ENCODE measurements around the gene CBLC.
"Not testable (repeated sequence)": the region's sequence is repeated elsewhere in the genome, so short reads cannot be mapped to it uniquely, and the experiment has no call there.

The CBLC gene

GRCh38 chr19:44765033-44765948, 12.4 kb upstream of the CBLC start:
- DNase-seq (ENCODE audit: low read depth): no peak

DNA sequence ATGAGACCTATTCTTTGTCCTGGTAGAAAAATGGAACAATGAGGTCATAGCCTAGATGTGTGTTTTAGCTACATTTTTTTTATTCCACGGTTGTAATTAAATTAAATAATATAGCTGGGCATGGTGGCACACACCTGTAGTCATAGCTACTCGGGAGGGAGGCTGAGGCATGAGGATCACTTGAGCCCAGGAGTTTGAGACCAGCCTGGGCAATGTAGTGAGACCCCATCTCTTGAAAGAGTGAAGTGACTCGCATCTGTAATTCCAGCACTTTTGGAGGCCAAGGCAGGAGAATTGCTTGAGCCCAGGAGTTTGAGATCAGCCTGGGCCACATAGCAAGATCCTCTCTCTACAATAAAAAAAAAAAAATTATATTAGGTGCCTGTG, 11.7 kb upstream of the CBLC start:
- no peak for DNase-seq (ENCODE audit: low read depth)

DNA sequence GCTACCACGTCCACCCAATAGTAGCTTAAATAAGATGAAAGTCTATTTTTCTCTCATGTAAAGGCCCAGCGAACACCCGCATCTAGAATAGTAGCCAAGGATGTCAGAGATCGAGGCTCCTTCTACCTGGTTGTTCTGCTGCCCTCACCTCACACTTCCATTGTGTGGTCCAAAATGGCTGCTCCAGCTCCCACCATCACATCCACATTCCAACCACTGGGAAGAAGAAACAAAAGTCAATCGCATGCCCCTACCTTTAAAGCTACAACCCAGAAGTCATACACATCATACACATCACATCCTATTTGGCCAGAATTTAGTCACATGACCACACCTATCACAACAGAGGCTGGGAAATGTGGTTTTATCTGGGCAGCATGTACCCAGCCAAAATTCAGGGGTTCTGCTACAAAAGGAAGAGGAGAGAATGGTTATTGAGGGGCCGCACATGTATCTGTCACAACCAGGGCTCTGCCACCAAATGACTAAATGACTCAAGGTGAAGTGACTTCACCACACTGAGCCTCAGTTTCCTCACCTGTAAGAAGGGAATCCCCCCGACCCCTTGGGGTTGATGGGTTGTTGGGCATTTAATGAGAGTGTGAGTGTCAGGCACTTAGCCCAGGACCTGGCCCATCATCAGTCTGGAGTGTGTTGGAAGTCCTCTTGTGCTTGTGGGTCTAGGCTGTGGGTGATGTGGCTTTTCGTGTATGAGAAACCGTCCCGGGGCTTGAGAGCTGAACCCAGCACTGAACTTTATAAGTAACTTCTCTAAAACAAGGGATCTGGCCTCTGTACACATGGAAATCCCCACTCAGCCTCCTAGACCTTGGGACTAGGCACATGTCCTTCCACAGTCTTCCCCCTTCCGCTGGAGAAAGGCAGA, 10.2 kb upstream of the CBLC start:
- DNase-seq (ENCODE audit: low read depth): no peak

GRCh38 chr19:44770550-44771257, 7.0 kb upstream of the CBLC start:
- peak; percentile 97 for DNase-seq (ENCODE audit: low read depth)

GRCh38 chr19:44772144-44772543, 5.5 kb upstream of the CBLC start:
- DNase-seq (ENCODE audit: low read depth): not testable (repeated sequence)

DNA sequence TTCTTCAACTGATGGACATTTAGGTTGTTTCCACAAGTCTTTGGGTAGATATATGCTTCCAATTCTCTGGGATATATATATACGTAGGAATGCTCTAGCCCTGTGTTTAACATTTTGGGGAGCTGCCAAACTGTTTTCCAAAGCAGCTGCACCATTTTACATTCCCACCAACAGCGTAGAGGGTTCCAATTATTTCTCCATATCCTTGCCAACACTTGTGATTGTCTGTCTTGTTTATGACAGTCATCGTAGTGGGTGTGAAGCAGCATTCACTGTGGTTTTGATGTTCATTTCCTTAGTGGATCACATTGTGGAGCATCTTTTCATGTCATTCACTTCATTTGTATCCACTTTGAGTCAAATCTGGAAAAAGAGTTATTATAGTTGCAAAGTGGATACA, 4.7 kb upstream of the CBLC start:
- no peak for DNase-seq (ENCODE audit: low read depth)

DNA sequence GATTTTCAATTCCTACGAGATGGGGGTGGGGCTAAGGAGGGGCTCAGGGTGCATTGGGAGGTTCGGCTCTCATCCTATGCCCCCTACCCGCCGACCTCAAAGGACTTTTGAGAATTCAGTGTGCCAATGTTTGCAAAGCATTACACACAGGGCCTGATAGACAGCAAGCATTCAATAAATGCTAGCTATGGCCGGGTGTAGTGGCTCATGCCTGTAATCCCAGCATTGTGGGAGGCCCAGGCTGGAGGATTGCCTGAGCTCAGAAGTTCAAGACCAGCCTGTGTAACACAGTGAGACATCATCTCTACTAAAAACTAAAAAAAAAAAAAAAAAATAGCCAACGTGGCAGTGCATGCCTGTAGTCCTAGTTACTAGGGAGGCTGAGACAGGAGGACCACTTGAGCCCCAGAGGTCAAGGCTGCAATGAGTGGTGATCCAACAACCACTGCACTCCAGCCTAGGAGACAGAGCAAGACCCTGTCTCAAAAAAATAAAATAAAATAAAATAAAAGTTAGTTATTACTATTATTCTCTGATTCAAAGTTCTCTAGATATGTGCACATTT, 1.9 kb upstream of the CBLC start:
- DNase-seq (ENCODE audit: low read depth): no peak

- no peak for DNase-seq (ENCODE audit: low read depth)
These were observed 1.1 kb upstream of the CBLC start for GRCh38 chr19:44776402-44777096.

- no peak for DNase-seq (ENCODE audit: low read depth)
These were observed 1.5 kb downstream of the CBLC start for GRCh38 chr19:44779150-44779549.

DNA sequence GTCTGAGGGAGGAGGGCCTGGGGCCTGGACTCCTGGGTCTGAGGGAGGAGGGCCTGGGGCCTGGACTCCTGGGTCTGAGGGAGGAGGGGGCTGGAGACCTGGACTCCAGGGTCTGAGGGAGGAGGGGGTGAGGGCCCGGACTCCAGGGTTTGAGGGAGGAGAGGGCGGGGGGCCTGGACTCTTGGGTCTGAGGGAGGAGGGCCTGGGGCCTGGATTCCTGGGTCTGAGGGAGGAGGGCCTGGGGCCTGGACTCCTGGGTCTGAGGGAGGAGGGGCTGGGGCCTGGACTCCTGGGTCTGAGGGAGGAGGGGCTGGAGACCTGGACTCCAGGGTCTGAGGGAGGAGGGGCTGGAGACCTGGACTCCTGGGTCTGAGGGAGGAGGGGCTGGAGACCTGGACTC, 4.0 kb downstream of the CBLC start:
- not testable (repeated sequence) for DNase-seq (ENCODE audit: low read depth)

DNA sequence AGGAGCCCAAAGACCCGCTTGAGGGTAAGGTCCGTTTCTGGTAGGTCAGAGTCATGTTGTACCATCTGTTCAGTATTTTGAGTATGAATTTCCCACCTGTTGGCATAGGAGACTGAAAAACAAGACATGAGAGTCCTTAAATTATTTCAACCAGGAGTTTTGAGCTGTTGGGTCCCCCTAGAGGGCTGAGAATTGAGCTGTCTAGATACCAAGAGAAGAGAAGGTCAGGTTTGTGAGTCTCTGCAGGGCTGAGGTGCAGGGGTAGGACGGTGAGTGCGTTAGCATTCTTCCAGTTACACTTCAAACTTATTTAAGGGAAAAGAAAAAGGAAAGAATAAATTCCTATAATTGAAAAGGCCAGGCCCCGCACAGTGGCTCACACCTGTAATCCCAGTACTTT, 5.0 kb downstream of the CBLC start:
- no peak for DNase-seq (ENCODE audit: low read depth)

DNA sequence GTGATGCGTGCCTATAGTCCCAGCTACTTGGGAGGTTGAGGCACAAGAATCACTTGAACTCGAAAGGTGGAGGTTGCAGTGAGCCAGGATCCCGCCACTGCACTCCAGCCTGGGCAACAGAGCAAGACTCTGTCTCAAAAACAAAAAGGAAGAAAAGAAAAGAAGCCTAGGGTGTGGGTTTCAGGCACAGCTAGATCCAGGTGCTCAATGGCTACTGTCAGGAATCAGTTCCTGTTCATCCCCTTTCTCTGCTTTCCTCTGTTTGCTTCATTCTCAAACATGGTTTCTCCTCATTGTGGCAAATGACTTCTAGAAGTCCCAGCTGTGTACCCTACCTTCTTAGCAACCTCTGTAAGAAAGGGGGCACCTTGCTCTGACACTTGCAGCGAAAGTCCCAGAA, 5.9 kb downstream of the CBLC start:
- DNase-seq (ENCODE audit: low read depth): no peak

DNA sequence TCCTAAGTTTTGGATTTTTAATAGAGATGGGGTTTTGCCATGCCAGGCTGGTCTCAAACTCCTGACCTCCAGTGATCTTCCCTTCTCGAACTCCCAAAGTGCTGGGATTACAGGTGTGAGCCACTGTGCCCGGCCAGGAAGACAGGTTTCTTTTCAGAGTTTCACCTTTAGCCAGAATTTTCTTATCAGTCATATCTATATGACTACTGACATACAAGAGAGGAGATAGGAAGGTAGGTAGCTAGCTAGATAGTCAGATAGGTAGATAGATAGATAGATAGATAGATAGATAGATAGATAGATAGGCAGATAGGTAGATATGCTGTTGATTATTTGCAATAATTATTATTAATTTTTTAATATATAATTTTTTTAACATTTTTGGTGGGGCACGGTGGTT, 7.6 kb downstream of the CBLC start:
- DNase-seq (ENCODE audit: low read depth): no peak

DNA sequence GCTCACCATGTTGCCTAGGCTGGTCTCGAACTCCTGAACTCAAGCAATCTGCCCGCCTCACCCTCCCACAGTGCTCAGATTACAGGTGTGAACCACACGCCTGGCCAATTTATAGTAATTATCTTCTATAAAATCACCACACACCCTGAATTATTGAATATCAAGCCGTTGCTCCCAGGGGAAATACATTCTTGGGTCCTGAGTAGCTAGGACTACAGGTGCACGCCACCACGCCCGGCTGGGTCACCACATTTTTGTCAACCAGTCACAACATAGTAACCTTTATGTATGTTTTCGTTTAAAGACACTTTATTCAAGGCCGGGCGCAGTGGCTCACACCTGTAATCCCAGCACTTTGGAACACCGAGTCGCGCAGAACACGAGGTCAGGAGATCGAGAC, 8.3 kb downstream of the CBLC start:
- DNase-seq (ENCODE audit: low read depth): no peak

- DNase-seq (ENCODE audit: low read depth): no peak
These were observed 11.3 kb downstream of the CBLC start for GRCh38 chr19:44788971-44789370.

DNA sequence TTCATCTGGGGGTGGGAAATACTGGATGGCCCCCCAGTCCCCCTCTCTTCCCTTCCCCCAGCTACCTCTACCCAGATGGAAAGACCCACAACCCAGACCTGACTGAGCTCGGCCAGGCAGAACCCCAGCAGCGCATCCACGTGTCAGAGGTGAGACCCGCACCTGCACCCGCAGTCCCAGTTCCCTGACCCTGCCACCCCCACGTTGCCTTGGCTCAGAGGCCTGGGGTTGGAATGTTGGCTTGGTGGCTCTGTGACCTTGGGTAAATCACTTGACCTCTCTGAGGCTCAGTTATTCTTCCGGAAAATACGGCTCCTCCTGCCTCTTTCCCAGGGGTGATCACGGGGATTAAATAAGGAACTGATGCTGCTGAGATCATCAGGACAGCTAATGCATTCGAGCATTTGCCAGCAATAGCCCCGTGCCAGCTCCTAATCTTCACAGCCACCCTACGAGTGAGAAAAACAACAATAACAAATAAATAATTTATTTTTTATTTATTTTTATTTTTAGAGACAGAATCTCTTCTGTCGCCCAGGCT, 12.3 kb downstream of the CBLC start:
- DNase-seq (ENCODE audit: low read depth): no peak

DNA sequence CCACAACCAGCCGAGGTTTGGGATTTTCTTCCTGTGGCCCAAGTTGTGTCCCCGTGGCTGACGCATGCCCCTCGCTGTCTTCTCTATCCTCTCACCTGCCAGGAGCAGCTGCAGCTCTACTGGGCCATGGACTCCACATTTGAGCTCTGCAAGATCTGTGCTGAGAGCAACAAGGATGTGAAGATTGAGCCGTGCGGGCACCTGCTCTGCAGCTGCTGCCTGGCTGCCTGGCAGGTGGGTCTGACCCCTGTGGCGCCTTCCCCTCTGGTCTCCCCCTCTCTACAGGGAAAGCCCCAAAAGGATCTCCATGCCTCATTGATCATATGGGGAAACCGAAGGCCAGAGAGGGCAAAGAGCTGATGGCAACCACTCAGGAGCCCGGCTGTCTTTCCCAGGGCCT, 14.6 kb downstream of the CBLC start:
- no peak for DNase-seq (ENCODE audit: low read depth)

DNA sequence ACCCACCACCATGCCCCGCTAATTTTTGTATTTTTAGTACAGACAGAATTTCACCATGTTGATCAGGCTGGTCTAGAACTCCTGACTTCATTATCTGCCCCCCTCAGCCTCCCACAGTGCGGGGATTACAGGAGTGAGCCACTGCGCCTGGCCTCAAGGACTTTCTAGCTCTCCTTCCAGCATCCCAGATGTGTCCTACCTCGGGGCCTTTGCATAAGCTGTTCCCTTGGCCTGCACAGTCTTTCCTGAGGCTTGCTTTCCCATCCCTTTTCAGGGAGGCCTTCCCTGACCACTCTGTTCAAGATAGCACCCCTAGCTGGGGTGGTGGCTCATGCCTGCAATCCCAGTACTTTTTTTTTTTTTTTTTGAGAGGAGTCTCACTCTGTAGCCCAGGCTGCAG, 16.9 kb downstream of the CBLC start:
- DNase-seq (ENCODE audit: low read depth): no peak

- DNase-seq (ENCODE audit: low read depth): no peak
These were observed 17.8 kb downstream of the CBLC start for GRCh38 chr19:44795398-44795987.

DNA sequence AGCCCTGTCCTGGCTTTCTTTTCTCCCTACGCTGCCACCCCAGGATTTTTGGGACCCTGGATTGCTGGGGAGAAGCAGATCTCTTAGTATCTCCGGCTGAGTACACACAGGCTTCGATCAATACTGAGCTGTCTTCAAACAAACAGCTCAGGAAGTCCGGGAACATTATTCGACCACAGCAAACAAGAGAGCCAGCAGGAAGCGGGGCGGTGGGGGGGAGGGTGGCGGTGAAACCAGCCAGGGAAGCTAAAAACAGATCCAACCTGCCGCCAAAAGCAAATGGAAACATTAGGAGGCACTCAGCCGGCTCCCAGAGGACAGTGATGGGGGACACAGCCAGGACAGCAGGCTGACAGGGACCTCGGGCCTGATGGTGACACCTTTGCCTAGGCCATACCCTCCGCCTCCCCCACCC, 19.0 kb downstream of the CBLC start:
- no peak for DNase-seq (ENCODE audit: low read depth)

Data from T follicular helper cell (primary cell).